ENCODE results near the gene KPNA4.

The KPNA4 gene

GRCh38 chr3:160449636-160450598, 115.5 kb downstream of the KPNA4 start, which contains the start of gene TRIM59:
Gene TRIM59 (minus strand): TSS chr3:160449786. CDS start chr3:160439183, 10,603 bp downstream.
- DNase-seq = peak; percentile 98 to 99

- DNase-seq = peak in 1 of 2 donors; percentile 52
These were observed 116.3 kb downstream of the KPNA4 start for GRCh38 chr3:160448845-160449635.

GRCh38 chr3:160447544-160447943, 117.8 kb downstream of the KPNA4 start:
- DNase-seq = no peak

GRCh38 chr3:160446522-160447056, 118.8 kb downstream of the KPNA4 start:
- DNase-seq = no peak

- no peak for DNase-seq
These were observed 119.5 kb downstream of the KPNA4 start for GRCh38 chr3:160445854-160446253.

Measured in CD4-positive, alpha-beta T cell treated with Interleukin-1 beta for 1 hour (primary cell).